DMS114 treated with DMSO at 0.1 percent for 48 hours (cell line): Measurements from ENCODE around the gene ATP2A3.

Experiments
- DNase-seq: peaks from one replicate; lab custom pipeline; 2025; ENCODE audit not compliant: unreplicated experiment; lab: John Stamatoyannopoulos, UW

The ATP2A3 gene

DNA sequence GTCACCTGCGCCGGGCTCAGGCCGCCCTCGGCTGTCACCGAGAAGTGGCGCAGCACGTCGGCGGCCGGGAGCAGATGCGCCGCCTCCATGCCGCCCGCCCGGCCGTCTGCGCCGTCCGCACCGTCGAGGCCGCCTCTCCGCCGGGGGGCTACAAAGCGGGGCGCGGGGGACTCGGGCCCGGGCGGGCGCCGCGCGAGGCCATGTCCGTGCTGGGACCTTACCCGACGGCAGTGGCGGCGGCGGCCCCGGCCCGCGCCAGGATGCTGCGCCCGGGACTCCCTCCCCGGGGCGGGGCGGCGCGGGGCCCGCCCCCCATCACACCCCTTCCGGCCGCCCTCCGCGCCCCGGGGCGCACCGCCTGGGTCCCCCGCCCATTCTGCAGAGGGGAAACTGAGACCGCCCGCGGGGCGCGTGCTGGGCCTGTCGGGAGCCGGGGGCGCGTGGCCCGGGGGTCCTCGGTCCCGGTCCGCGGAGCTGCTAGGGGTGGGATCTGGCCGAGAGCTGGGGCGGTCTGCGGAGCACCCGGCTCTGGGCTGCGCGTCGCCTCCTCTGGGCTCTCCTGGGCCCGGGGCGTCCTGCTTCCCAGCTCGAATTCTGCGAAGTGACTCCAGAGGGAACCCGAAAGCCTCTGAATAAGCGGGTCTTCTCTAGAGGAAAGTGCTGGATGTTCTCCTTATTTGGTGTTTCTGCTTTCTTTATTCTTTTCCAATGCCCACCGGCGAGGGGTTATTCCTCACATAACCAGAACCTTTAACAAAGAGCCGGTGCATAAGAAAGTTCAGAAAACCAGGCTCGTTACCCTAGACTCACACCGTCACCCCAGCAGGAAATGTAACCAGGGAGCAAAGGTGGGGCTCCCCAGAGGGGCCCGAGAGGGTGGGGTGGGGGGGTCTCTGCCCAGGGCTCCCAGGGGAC, at the start of gene ATP2A3:
ATP2A3 (minus strand) TSS at position 235 of the 915 bp plus-strand sequence; CDS start at position 89, 146 bp downstream.
- DNase-seq, result peak; percentile 12

DNA sequence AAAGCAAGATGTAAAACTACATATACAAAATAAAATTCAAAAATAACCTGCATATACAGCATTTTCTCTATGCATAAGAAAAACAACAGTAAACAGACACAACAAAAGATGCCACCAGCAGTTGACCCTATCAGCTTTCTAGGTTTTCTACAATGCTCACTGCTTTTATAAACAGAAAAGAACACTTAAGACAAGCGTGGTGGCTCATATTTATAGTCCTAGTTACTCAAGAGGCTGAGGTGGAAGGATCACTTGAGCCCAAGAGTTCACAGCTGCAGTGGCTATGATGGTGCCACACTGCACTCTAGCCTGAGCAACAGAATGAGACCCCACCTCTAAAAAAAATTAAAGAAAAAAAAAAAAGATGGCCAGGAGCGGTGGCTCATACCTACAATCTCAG, 46.5 kb upstream of the ATP2A3 start:
- DNase-seq, result no peak

DNA sequence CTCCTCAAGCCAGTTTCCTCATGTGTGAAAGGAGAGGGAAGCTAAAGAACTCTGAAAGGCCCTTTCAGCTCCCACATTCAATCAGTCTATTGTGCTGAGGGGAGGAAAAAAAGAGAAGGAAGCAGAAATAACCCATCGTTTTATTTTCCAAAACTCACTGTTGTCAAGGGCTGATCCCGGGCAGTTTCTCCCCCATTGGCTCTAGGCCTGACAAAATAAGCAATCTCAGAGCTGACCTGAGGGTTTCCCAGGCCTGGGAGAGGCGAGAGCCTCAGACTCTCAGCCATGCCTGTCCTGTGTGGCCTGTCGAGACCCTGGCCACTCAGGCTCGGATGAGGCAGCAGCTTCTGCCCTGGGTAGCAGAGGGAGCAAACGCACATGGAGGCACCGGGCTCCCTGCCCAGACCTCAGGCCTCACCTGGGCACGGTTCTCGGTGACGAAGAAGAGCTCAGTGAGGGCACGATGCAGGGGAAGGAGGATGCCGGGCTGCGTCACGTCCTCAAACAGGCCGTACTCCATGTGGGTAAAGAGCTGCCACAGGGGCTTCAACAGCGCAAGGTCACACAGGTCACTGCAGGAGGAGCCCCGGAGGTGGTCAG, 45.0 kb upstream of the ATP2A3 start:
- DNase-seq, result no peak

DNA sequence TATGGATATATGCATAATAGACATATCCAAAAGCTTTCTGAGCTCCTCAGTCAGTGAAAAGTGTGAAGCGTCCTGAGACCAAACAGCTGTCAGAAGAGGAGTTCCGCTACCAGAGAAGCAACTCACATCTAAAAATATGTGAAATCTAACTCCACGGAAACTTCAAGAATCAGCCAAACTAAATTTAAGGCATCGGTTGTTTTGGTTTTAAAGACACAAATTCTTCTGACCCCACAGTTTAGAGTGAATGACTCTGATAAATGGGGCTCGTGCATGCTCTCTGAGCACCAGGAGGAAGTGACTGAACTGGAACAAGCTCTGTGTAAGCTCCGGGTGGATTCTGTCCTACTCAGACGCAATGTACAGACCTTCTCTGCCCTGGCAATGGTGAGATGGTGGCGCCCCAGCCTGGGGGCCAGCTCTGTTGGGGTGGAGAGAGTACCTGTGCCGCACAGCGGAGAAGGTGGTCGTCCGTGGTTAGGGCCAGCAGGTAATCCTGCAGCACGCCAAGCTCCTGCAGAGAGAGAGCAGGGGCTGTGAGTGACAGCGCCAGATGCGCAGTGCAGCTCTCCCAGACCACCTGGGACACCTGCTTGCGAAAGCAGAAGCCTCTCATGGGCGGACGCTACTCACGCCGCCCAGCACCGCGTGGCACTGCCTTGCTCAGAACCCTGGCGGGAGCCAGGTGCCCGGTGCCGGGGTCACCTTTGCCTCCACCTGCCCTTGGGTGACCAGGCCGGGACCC, 44.4 kb upstream of the ATP2A3 start:
- no peak for DNase-seq

DNA sequence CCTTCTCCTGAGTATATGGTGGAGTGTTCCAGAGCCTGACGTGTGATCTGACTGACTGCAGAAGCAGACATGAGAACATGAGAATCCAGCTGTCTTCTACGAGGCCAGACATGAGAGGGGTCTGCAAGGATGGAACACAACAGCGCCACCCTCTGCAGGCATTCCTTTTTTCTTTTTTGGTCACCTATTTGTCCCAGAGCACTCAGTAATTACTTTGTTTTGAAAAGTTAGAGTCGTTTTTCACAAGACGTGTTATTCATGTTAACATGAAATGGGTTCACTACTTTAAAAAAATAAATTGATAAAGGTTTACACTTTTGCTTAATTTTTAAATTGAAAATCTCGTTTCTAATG, 43.8 kb upstream of the ATP2A3 start:
- no peak for DNase-seq

DNA sequence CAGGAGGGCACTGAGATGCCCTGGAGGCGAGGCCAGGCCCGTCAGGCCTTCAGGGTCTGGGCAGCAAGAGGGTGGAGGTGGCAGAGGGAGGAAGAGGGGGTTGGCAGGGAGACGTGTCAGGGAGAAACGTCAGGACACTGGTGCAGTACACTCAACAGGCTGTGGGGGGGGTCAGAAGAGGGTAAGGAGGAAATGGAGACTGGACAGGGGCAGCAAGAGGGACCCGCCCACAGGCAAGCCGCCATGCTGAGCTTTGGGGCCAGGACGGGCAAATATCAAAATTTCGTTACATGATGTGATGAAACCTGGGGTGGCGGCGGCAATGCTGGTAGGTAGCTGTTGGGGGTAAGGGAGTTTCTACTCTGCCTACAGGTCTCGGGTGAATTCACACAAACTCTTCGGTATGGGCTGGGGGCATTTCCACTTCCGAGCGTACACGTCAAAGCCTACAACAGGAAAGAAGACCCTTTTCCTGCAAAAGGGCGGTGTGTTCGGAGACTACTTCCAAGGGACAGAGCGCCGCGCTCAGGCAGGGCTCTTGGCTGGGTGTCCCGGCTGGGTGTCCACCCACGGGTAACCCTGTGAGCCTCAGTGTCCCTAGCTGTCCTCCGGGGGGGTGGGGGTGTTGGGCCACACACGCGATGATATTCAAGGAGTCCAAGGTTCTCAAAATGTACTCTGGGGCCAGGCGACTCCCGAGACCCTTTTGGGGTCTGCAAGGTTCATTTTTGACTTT, 43.3 kb upstream of the ATP2A3 start:
- no peak for DNase-seq

DNA sequence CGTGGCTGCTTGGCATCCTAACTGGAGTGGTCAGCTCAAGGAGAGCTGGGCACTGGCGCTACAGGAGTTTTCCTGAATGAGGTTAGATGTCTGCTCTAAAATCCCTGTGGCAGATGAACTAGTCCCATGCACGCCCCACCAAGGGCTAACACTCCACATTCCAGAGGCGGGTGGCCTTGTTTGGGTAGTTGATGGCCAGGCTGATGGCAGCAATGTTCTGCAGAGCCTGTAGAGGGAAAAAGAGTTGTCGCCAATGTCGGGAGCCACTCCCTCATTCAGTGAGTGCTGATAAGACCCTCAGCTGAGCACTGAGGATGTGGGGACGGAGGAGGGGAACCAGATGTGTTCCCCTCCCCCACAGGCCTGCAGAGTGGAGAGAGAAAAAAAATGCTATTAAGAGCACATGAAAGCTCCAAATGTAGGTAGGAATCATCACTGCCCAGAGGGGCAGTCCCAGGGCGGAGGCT, 42.5 kb upstream of the ATP2A3 start:
- no peak for DNase-seq

DNA sequence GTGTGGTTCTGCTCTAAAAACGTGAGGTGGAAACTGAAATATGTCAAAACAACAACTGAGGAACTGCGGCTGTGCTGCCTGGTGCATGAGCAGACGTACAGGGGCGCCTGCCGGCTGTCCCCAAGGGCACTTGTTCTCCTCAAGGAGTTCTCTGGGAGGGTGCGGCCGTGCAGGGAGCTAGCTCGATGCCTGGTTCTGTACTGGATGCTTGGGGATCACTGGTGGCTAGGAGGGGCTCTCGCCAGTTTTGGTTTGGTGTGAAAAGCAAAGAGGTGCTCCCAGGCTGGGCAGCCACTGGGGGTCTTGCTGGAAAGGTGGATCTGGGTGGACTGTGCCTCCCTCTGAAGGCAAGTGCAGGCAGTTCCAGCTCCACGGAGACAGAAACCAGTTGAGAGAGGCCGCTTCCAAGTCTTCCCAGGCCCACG, 41.9 kb upstream of the ATP2A3 start:
- no peak for DNase-seq

DNA sequence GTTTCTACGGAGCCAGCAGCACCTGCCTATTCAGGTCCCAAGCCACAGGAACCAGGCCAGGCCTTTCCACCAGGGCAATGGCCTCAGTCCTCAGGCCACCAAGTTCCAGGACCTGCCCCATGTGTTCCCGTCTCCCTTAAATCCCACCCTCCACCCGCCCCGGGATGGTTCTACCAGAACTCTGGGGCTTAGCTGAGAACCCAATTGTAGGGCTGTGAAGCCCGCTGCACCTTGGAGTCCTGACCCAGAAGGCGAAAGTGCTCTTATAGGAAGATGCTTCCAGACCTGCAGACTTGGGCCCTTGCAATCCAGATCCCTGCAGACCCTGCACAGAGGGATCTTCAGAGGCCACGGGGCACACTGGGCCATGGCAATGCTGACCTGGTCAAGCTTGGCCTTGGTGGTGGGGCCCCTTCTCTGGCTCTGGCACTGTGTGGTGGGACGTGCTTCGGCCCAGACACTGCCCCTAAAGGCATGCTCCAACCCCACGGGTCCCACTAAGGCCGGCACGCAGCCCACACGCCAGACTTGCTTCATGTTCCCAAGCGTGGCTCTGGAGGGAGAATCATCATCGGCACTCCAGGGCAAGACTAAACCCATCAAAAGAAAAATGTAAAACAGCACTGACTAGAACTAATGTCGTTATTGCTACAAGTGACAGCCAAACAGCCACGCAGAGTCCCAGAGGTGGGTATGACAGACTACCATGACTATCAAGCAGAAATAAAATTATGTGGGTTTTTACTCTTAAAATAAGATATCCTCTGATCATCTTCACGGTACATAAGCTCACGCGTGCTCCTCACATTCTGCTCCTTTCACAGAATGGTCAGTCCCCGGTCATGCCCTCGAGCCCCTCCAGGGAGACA, 41.3 kb upstream of the ATP2A3 start:
- DNase-seq, result no peak

DNA sequence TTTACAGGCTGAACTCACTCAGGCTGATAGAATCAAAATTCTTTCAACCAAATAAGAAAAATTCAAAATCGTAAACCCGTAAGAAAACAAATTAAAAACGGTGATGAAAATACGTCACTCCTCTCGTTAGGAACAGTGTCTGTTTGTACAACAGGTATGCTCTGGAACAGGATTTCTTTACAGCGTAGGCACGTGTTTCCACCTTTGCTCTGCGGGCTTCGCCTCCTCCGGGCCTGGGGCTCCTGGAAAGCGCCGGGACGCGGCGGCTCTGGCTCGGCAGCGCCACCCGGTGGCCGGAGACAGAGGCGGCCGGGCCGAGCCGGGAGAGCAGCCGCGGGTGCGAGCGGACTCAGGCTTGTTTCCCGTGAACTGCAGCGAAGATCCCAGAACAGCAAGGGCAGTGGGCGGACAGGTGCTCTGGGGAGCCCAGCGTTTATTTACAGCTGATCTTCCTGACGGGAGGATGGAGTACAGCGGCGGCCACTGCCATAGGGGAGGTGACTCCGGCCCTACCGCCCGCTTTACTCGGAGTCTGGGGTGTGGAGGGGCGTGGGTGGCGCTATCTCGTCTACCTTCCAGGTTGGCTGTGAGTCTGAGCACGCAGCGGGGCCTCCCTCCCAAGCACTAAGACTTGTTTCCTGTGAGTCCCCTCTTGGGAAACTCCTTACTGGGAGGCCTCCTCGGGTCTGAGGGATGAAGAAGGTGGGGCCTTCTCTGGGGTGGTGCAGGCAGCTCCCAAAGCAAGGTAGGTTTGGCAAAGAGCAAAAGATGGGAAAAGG, 40.5 kb upstream of the ATP2A3 start:
- no peak for DNase-seq

DNA sequence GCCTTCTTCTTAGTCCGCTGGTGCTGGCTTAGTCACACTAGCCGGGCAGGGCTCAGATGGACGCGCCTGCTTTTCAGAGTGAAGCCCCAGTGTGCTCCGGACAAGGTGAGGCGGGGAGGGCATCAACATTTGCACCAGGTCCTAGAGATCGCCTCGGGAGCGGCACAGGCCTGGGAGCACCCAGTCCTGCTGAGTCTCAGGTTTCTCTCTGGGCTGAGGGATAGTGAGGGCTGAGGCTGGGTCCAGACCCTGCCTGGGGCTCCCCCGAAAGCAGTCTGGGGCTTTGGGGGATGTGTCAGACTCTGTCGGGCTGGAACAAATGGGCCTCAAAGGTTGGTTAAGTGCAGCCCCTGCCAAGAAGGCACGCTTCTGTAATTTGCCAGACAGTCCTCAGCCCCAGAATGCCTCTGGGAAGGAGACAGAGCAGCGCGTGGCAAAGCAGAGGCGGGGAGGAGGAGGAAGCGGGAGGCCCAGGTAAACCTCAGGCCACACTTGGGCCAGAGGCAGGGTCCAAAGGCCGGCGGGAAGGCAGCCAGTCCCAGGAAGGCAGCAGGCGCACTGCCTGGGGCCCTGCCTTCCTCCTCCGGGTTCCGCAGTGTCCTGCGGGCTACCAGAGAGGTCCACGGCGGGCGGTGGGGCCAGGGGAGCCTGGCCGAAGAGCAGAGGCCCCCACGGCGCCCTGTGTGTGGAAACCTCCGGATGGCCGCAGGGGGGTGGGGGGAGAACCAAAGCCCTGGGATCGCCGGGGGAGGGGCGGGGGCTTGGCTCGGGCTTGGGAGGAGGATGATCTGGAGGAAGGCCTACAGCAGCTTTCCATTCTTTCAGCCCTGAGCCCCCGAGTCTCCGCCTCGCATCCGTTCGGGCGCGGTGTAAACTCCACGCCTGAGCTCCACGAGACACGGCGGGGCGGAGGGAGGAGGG, 39.5 kb upstream of the ATP2A3 start:
- DNase-seq, result no peak

DNA sequence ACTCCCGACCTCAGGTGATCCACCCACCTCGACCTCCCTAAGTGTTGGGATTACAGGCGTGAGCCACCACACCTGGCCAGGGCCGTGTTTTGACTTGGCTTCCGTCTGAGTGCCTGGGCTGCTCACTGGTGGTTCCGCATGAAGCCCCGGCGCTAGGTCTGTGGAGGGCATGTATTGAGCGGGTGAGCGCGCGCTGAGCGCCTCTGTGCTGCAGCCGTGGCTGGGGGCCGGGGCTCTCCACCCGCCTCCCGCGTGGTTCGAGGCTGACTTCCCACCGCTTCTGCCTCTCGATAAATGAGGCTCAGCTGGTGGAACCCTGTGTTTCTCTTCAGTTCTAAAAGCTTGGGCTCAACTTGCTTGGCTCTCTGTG, 38.9 kb upstream of the ATP2A3 start:
- no peak for DNase-seq

DNA sequence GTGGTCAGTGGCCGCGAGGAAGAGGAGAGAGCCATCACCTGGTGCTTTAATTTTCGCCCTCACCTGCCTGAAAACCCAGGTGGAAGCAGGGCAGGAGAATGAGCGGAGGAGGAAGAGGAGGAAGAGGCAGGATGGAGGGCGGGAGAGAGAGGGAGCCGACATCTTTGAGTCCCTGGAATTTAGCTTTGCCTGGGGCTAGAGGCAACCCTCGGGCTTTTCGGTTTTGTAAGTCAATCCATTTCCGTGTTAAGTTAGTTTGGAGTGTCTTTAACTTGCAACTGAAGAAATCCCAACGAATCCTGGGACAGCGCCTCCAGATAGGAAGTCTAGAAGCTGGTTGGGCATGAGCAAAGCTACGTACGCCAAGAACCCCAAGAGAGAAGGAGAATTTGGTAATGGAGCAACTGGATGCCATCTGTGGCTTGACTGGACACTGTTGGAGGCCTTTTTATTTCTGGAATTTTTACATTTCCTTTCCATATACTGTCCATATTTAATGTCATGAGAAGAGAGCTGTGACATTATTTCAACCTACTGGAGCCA, 36.9 kb upstream of the ATP2A3 start:
- DNase-seq, result no peak

DNA sequence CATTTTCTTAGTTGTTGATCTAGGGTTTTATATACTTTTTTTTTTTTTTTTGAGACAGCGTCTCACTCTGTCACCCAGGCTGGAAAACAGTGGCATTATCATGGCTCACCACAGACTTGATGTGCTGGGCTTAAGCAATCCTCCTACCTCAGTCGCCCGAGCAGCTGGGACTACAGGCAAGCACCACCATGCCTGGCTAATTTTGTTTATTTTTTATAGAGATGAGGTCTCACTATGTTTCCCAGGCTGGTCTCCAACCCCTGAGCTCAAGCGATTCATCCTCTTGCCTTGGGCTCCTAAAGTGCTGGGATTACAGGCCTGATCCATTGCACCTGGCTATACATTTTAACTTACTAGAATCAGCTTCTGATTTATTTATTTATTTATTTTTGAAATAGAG, 34.2 kb upstream of the ATP2A3 start:
- DNase-seq, result no peak

DNA sequence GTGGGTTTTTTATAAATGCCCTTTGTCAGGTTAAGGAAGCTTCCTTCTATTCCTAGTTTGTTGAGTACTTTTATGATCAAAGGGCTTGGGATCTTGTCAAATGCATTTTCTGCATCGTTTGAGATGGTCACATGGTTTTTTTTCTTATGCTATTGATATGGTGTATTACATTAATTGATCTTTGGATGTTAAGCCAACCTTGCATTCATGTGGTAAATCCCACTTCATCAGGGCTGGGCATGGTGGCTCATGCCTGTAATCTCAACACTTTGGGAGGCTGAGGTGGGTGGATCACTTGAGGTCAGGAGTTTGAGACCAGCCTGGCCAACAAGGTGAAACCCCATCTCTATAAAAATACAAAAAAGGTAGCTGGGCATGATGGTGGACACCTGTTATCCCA, 30.8 kb upstream of the ATP2A3 start:
- no peak for DNase-seq

DNA sequence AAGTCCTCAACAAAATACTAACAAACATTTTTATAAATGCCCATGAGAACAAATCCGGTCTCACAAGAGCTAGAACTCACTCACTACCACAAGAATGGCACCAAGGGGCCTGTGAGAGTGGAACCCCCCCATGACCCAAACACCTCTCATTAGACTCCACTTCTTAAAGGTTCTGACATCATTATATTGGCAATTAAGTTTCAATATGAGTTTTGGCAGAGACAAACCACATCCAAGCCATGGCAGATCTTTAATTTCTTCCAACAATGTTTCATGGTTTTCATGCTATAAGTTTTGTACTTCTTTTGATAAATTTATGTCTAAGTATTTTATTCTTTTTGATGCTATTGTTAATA, 30.0 kb upstream of the ATP2A3 start:
- no peak for DNase-seq

DNA sequence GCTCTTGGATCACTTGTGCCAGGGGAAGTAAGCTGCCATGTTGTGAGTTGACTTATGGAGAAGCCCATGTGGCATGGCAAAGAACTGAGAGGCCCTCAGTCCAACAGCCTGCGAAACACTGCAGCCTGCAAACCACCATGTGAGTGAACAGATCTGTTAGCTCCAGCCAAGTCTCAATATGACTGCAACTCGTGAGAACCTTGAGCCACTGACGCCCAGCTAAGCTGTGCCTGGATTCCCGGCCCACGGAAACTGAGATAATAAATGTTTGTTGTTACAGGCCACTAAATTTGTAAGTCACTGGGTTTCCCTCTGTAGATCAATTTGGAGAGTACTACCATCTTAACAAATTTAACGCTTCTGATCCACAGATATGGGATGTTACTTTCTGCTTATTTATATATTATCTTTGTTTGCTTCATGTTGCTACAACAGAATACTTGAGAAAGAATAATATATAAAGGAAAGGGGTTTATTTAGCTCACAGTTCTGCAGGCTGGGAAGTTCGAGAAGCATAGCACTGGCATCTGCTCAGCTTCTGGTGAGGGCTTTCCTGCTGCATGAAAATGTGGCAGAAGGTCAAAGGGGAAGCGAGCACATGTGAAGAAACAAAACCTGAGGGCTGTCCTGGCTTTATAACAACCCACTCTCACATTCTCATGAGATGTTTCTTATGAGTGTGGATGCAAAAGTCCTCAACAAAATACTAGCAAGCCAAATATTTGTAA, 29.4 kb upstream of the ATP2A3 start:
- no peak for DNase-seq

DNA sequence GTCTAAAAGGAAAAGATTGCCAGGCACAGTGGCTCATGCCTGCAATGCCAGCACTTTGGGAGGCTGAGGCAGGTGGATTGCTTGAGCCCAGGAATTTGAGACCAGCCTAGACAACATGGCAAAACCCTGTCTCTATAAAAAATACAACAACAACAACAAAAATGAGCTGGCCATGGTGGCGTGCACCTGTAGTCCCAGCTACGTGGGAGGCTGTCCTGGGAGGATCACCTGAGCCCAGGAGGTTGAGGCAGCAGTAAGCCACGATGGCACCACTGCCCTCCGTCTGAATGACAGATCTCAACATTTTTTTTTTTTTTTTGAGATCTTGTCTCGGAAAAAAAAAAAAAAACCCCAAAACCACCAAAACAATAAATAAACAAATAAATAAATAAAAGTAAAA, 28.1 kb upstream of the ATP2A3 start:
- DNase-seq, result no peak
